HG03378 (cell line): ENCODE results near the gene ZNF384.

ENCODE experiments used
- ATAC-seq: cut with Tn5 transposase; IDR thresholded peaks from one replicate; pipeline ENCODE4 v1.9.1; 2021; ENCODE audit warnings: mild to moderate bottlenecking, moderate library complexity; ENCODE audit not compliant: unreplicated experiment

Gene ZNF384

GRCh38 chr12:6653987-6654386 is 35.2 kb downstream of the ZNF384 start:
- ATAC-seq = no peak

DNA sequence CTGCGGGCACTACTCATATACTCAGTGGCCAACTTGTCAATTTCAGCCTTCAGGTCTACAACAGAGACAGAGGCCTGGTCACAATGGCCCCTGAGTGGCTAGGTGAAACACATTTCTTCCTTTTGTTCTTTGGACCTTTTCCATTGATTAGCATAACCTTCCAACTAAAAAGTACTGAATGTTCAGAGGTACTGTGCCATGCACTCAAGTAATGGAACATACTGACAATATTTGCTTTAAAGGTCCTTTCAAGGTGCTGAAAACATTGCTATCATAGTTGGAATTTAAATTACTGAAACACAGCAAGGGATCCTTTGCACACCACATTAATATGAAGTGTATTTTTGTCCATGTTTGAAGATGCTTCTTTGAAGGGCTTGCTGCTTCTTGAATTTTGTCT is 35.8 kb downstream of the ZNF384 start:
- ATAC-seq = no peak

GRCh38 chr12:6652391-6652790 is 36.8 kb downstream of the ZNF384 start:
- no peak for ATAC-seq

- ATAC-seq = no peak
Measured at GRCh38 chr12:6650832-6651231, 38.3 kb downstream of the ZNF384 start.

GRCh38 chr12:6647083-6647604 is 42.0 kb downstream of the ZNF384 start, which contains the start of gene ACRBP:
Gene ACRBP, minus strand, starts transcription at chr12:6647432. Its CDS starts 66 bp downstream, at chr12:6647366.
- no peak for ATAC-seq

DNA sequence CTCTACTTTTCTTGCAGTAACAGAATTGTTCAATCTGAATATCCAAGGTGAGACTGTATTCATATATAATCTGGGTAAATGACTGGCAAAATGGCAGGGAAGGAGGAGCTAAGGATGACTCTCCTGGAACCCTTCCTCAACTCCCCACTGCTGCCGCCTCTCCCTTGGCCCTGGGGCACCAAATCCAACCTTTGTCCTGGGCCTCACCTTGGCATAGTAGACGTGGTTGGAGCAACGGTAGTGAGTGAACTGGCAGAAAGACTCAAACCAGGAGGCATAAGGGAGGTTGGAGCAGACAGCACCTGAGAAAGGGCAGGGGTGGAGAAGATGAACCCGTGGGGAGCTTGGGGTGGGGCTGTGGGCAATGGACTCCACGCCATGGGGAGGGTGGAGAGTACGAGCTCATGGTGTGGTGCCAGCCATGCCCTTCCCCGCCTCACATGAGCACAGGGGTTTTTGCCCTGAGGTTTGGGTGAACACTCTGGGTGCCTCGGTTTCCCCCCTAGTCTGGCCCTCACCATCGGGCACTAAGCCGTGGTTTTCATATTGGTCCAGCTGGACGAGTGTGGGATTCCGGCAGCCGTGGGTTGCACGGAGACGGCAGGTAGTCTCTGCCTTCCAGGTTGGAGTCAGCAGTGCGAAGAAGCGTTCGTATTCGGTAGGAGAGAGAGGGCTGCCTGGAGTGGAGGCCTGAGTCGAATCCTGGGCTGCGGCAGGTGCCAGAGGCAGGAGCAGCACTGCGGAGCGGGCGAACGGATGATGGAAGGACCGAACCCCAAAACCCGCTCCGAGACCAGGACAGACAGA is 42.7 kb downstream of the ZNF384 start:
- ATAC-seq = no peak

GRCh38 chr12:6644903-6645302 is 44.3 kb downstream of the ZNF384 start:
- no peak for ATAC-seq

DNA sequence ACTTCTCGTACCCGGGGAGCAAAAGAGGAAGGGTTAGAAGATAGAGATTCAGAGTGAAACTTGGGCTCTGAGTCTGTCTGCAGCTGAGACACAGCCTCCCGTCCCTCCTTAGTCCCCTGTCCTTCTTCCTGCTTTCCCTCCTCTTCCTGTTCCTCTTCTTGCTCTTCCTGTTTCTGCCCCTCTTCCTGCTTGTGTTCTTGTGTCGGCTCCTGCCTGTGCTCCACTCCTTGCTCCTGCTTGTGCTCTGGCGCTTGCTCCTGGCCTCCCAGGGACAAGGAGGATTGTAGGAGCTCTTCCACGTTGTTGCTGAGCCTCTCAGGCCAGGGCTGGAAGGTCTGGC is 44.9 kb downstream of the ZNF384 start:
- ATAC-seq = no peak

- ATAC-seq = no peak
Measured at GRCh38 chr12:6643569-6644256, 45.5 kb downstream of the ZNF384 start.

DNA sequence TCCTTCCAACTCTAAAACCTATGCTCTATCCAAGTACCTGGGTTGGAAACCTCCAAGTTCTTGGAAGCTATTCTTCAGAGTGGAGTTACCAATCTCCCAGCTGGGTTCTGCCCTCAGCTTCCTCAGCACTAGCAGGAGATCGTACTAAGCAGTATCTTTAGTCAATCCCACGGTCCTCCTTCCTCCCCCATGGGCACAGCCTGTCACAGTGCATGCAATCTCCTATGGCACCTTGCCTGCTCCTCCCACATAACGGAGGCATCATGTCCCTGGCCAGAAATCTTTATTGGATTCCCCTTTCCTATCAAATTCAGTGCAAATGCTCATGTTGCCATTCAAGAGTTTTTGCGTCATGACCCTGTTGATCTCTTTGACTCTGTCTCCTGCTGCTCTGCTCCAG is 48.0 kb downstream of the ZNF384 start:
- no peak for ATAC-seq

- no peak for ATAC-seq
Measured at GRCh38 chr12:6640497-6640896, 48.7 kb downstream of the ZNF384 start.

- ATAC-seq = no peak
Measured at GRCh38 chr12:6639151-6639801, 49.9 kb downstream of the ZNF384 start.

- ATAC-seq = no peak
Measured at GRCh38 chr12:6638305-6638704, 50.9 kb downstream of the ZNF384 start.

DNA sequence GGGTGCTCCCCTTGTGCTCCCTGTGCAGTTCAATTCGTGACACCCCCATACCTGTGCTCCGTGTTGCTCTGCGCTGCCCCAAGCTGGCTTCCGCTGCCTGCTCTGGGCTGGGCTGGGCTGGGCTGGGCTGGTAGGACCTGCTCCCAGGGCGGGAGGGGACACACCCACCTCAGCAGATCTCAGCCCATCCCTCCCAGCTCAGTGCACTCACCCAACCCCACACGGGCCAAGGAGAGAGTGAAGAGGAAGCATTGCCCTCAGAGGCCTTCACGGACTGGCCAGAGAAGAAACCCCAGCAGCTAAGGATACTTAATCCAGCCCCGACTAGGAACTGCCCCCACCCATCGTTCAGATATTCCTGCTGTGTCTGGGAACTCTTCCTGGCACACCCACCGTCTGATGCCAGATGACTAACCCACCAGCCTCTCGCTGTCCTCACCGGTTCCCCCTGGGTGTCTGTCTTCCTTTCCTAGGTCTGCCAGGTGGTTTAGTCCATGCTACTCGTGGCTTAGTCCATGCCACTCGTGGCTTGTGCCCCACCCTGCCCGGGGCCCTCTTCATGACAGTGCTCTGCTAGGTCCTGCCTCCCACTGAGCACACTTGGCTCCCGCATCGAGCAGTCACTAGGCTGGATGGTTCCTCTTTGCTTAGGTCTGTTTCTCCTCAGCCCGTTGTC is 53.2 kb downstream of the ZNF384 start, which contains the start of gene LPAR5:
Gene LPAR5, minus strand, starts transcription at position 104 of the 676 bp plus-strand sequence. CDS start 14,711 bp downstream, outside the sequence.
- no peak for ATAC-seq

GRCh38 chr12:6635375-6635855 is 53.8 kb downstream of the ZNF384 start:
- peak; percentile 44 for ATAC-seq

- peak; percentile 51 for ATAC-seq
Measured at GRCh38 chr12:6632026-6632983, 56.9 kb downstream of the ZNF384 start.

GRCh38 chr12:6631549-6631961 is 57.6 kb downstream of the ZNF384 start:
- no peak for ATAC-seq

- no peak for ATAC-seq
Measured at GRCh38 chr12:6630736-6631135, 58.4 kb downstream of the ZNF384 start.

GRCh38 chr12:6627616-6628015 is 61.6 kb downstream of the ZNF384 start:
- no peak for ATAC-seq
